Pancreas (tissue), 10 donors: ENCODE data around the gene IFI6. TPM values are rescaled to one million over a fixed set of nuclear protein-coding genes. Genes with fewer than 3 reads are reported as not detected.
A peak's percentile ranks its signal among the peaks of the same experiment; 100 is the strongest.
"Not testable (repeated sequence)": the region's sequence is repeated elsewhere in the genome, so short reads cannot be mapped to it uniquely, and the experiment has no call there.

Experiments used
- ATAC-seq, 4 donors: fragments of 200-7000 bp; cut with Tn5 transposase; one replicate each; pipeline versions ENCODE4 v1.8.0 to v1.9.1; 2020; ENCODE audit warnings: mild to moderate bottlenecking in 4 of 4, moderate library complexity in 4 of 4
- DNase-seq, 6 donors: peaks; one replicate each; pipeline ENCODE4 v3.0.0-alpha.2; 2020
- FAIRE-seq: peaks from 2 replicates; lab custom pipeline; 2012; peaks lifted over from hg19 to GRCh38; lab: Jason Lieb, UNC
- H3K27ac ChIP-seq, 4 donors: fragments of 200-600 bp; sonication (generic); 1 replicate in 3 of 4; 2 replicates in 1 of 4; pipeline versions ENCODE4 v1.5.0 to v1.8.0; 2020
- H3K27me3 ChIP-seq, 4 donors: fragments of 200-600 bp; one replicate each; pipeline ENCODE4 v1.8.0; 2021
- H3K36me3 ChIP-seq, 3 donors: fragments of 200-600 bp; sonication (generic) in 1 of 3; one replicate each; pipeline versions ENCODE4 v1.5.0 to v1.8.0; 2020 to 2021
- H3K4me1 ChIP-seq, 3 donors: fragments of 200-600 bp; one replicate each; pipeline ENCODE4 v1.8.0; 2021
- H3K4me3 ChIP-seq, 4 donors: fragments of 200-600 bp; sonication (generic) in 2 of 4; one replicate each; pipeline versions ENCODE4 v1.5.0 to v1.8.0; 2020 to 2021
- H3K9me3 ChIP-seq, 4 donors: fragments of 200-600 bp; one replicate each; pipeline ENCODE4 v1.8.0; 2021
- CTCF ChIP-seq, 4 donors: fragments of 200-600 bp; sonication (generic) in 3 of 4; IDR thresholded peaks; one replicate each; pipeline versions ENCODE4 v1.5.0 to v1.8.0; 2021; ENCODE audit warnings: antibody characterized with exemption in 4 of 4
- whole genome bisulfite sequencing, 2 donors: extraction: QIAGEN DNeasy Blood & Tissue Kit; methylation state at CpG; one replicate each; pipeline ENCODE4 v1.1.7; 2013; 5-methylcytosine and 5-hydroxymethylcytosine counted together
- intact Hi-C, 3 donors: fragments of 100-400 bp; cut with DNase I; formaldehyde crosslinking; loops; one replicate each; pipeline versions ENCODE4 v1.11.1 to v1.14.2; 2022
- polyA plus RNA-seq, 2 donors: library from polyadenylated mRNA; stranded (reverse); fragments of 200-250 nt; gene quantifications; one replicate each; pipeline ENCODE4 v1.2.3, GENCODE V29; 2013
- total RNA-seq, 6 donors: library from RNA; stranded (reverse); fragmentation: NEBNext Ultra II Directional in 4 of 6; extraction: Animal tissue kit (Norgen Biotek cat#: 25700) in 4 of 6; gene quantifications; one replicate each; pipeline versions ENCODE4 v1.2.1 to v1.2.4, GENCODE V29; 2021 to 2023
- donor health status: healthy with polysubstance abuse.
- donor health status: DM: no; HTN: no; CAD: no; lungs with moderate emphysema.
- donor health status: DM: no; HTN: no; CAD: no.
- donor health status: control.
- donor health status: control.
- donor health status: Bipolar disorder and iron deficiency.
- donor health status: DM: yes; HTN: yes; CAD: no.
- donor health status: DM: no; HTN: no; CAD: no.
- donor health status: DM: no; HTN: no; CAD: no.
- donor health status: DM: yes; HTN: yes; CAD: no.

IFI6 gene
- total and polyA plus RNA-seq, 8 donors, result 7.8 to 186 (median 38.4) TPM

DNA sequence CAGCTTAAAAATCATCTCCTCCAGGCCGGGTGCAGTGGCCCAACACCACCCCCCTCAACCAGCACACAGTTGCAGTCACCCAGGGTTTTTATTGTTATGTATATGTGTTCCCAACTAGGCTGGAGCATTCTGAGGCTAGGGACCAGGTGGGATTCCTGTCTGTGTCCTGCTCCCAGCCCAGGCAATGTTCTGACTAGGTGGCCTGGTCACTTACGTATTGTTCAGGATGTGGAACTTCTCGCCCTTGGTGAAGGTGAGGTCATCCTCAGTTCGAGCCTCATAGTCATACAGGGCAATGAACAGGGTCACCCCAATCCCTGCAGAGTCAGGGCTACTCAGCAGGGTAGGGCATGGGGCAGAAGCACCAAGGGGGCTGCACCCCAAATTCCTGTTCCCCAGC, 49.2 kb downstream of the IFI6 start:
- FAIRE-seq, result no peak

DNA sequence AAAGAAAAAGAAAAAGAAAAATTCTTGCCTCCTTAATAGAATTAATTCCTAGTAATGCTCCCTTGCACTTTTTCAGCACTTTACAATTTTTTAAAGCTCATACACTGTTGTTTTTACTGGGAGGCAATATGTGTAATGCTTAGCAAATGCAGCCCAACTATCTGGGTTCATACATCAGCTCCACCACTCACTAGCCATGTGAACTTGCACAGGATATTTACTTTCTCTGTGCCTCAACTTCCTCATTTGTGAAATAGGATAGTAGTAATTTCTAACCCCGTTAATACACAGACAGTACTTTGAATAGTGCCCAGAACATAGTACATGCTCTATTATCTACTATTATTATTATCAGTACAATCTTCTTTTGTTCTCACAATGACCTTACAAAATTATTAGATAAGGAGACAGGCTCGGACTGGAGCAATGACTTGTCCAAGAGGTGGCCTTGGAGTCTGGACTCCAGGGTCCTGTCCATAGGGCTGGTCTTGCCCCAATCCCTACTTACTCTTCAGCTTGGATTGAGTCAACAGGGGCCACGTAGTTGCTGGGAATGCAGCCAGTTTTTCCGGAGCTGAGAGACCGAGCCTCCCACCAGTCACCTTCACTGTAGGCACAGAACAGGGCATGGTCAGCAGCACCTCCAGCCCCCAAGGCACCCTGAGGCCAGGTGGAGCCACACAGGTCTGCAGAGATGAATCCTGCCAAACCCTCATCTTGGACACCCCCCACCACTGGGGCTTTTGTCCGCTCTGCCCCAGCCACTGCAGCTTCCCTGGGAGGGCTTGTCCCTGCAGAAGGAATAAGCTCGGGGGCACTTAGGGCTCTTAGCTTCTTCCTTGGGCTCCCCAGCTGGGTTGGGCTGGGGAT, 50.7 kb downstream of the IFI6 start:
- Histone ChIP-seq H3K4me1 (no peaks in the 10 kb centered on the region), H3K27ac (no peak overlapping the region), H3K4me3 (no peak overlapping the region), H3K36me3 (no peaks in the 10 kb centered on the region), H3K27me3 (no peaks in the 10 kb centered on the region), H3K9me3 (no peaks in the 10 kb centered on the region)
- ATAC-seq, result peak in 2 of 4 donors; percentile 42 to 44
- DNase-seq, result peak in 1 of 6 donors; percentile 33
- intact Hi-C loops, result no loop called here
- no peak for FAIRE-seq
- 34 to 40% methylated on average over 7 of the region's 7 CpGs for WGBS, 2 donors
- TF ChIP-seq CTCF (IDR thresholded peaks at IDR 0.05), result no peak

More for the DNA sequence above, 49.2 kb downstream of the IFI6 start:
- Histone ChIP-seq H3K4me1 (no peaks in the 10 kb centered on the region), H3K36me3 (no peaks in the 10 kb centered on the region), H3K27ac (no peak overlapping the region), H3K4me3 (no peak overlapping the region), H3K27me3 (no peaks in the 10 kb centered on the region), H3K9me3 (no peaks in the 10 kb centered on the region)
- no peak for TF ChIP-seq CTCF (IDR thresholded peaks at IDR 0.05)
- WGBS, 2 donors, result 84 to 88% methylated on average over 4 of the region's 4 CpGs
- intact Hi-C loops, result no loop called here
- DNase-seq, result peak in 1 of 6 donors; percentile 6
- ATAC-seq, result no peak

GRCh38 chr1:27619782-27620438, 52.1 kb downstream of the IFI6 start:
- H3K27me3 ChIP-seq, H3K36me3 ChIP-seq, intact Hi-C loops, FAIRE-seq, DNase-seq, H3K9me3 ChIP-seq, H3K4me3 ChIP-seq, ATAC-seq, H3K27ac ChIP-seq, H3K4me1 ChIP-seq: not testable (repeated sequence)
- 90 to 96% methylated on average over 7 of the region's 7 CpGs for WGBS, 2 donors

DNA sequence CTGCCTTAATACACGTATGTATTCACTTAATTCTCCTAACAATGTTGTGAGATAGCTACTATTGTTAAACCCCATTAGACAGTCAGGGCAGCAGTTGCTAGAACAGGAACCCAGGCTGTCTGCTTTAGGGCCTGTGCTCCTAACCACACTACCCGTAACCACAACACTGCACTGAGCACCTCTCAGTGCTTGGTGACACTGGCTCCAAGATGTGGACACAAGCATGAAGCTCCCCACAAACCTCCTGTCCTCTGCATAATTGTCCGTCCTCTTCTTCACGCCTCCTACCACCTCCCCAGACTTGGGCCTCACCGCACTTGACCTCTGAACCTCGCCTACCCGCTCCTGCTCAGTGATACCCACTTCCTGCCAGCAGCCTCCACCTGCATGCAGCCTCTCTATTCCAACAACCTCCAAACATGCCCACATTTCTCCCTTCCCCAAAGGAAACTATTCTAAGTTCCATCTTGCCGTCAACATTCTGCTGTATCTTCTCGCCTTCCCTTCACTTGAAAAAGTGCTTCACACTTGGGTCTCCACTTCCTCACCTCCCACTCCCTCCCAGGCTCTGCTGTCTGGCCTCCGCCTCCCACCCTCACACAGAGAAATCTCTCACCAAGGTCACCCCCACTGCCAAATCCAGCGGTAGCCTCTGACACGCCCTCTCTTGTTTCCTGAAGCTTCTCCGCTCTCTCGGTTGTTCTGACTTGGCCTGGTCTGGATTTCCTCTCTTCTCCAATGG, 53.5 kb downstream of the IFI6 start:
- Histone ChIP-seq H3K4me1 (no peaks in the 10 kb centered on the region), H3K4me3 (no peak overlapping the region), H3K9me3 (no peaks in the 10 kb centered on the region), H3K27ac (no peak overlapping the region), H3K36me3 (no peaks in the 10 kb centered on the region), H3K27me3 (no peaks in the 10 kb centered on the region)
- FAIRE-seq (no peak), ATAC-seq (peak in 1 of 4 donors; percentile 46), DNase-seq (peak in 1 of 6 donors; percentile 13)
- WGBS, 2 donors, result 77 to 78% methylated on average over 14 of the region's 14 CpGs
- intact Hi-C loops, result no loop called here
- TF ChIP-seq CTCF (IDR thresholded peaks at IDR 0.05), result no peak

- intact Hi-C loops, result no loop called here
- Histone ChIP-seq H3K27me3 (no peaks in the 10 kb centered on the region), H3K36me3 (no peaks in the 10 kb centered on the region), H3K9me3 (no peaks in the 10 kb centered on the region), H3K4me3 (no peak overlapping the region), H3K4me1 (no peaks in the 10 kb centered on the region), H3K27ac (no peak overlapping the region)
- no peak for DNase-seq
- WGBS, 2 donors, result 80 to 87% methylated on average over 2 of the region's 2 CpGs
- TF ChIP-seq CTCF (IDR thresholded peaks at IDR 0.05), result no peak
- no peak for ATAC-seq
- FAIRE-seq, result no peak
Measured at GRCh38 chr1:27617420-27617819, 54.6 kb downstream of the IFI6 start.
